HK-2 (cell line): ENCODE measurements around the gene PHACTR3.

Experiments used
- DNase-seq: peaks from one replicate; pipeline ENCODE4 v3.0.0-alpha.2; 2018; ENCODE audit not compliant: unreplicated experiment

The PHACTR3 gene

GRCh38 chr20:59751075-59751711, 146.9 kb downstream of the PHACTR3 start:
- peak; percentile 78 for DNase-seq

- DNase-seq = no peak
Measured at GRCh38 chr20:59752101-59752586, 147.8 kb downstream of the PHACTR3 start.

- DNase-seq = no peak
Measured at GRCh38 chr20:59752704-59753460, 148.5 kb downstream of the PHACTR3 start.

GRCh38 chr20:59753836-59754235, 149.5 kb downstream of the PHACTR3 start:
- DNase-seq = no peak

- no peak for DNase-seq
Measured at GRCh38 chr20:59754551-59754950, 150.2 kb downstream of the PHACTR3 start.

GRCh38 chr20:59756241-59756640, 151.9 kb downstream of the PHACTR3 start:
- no peak for DNase-seq

GRCh38 chr20:59764037-59764436, 159.7 kb downstream of the PHACTR3 start:
- no peak for DNase-seq

- DNase-seq = peak; percentile 39
Measured at GRCh38 chr20:59765599-59766177, 161.3 kb downstream of the PHACTR3 start.

- no peak for DNase-seq
Measured at GRCh38 chr20:59767656-59768055, 163.3 kb downstream of the PHACTR3 start.

GRCh38 chr20:59770270-59770669, 165.9 kb downstream of the PHACTR3 start:
- no peak for DNase-seq

GRCh38 chr20:59770851-59771250, 166.5 kb downstream of the PHACTR3 start:
- no peak for DNase-seq

- DNase-seq = no peak
Measured at GRCh38 chr20:59771506-59772372, 167.4 kb downstream of the PHACTR3 start.

GRCh38 chr20:59772373-59772705, 168.0 kb downstream of the PHACTR3 start:
- no peak for DNase-seq

- no peak for DNase-seq
Measured at GRCh38 chr20:59772931-59773913, 168.9 kb downstream of the PHACTR3 start.

- DNase-seq = no peak
Measured at GRCh38 chr20:59774204-59774641, 169.9 kb downstream of the PHACTR3 start.

GRCh38 chr20:59774921-59775686, 170.8 kb downstream of the PHACTR3 start:
- no peak for DNase-seq

- DNase-seq = no peak
Measured at GRCh38 chr20:59775687-59776055, 171.3 kb downstream of the PHACTR3 start.

- no peak for DNase-seq
Measured at GRCh38 chr20:59776059-59776603, 171.8 kb downstream of the PHACTR3 start.

GRCh38 chr20:59776626-59777330, 172.4 kb downstream of the PHACTR3 start:
- DNase-seq = no peak
